ENCODE results near the gene MTCH2. TPM values are rescaled to one million over a fixed set of nuclear protein-coding genes. Genes with fewer than 3 reads are reported as not detected.

MTCH2 gene
- total RNA-seq, 1 experiment from 2014 or later: 176 TPM

DNA sequence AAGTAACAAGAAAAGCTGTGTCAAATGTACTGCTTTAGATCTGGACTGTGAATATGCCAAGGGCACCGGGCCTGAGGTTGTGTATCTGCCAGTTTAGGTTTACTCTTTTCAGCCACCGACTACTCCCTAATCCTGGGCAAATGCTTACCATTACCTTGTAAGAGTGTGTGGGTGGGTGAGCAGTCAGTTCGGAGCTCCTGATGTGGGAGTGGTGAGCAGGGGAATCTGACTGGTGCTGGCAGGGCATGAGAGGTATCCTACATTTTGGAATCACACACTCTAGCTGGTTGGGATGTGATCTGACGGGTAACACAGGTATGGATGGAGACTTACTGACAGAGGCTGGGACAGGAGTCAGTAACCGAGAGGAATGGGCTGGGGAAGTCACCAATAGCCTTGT lies 58.5 kb downstream of the MTCH2 start:
- H4K20me1 ChIP-seq (ENCODE audit: control insufficient read depth, insufficient read depth, insufficient read length): no peaks in the 10 kb centered on the region
- H3K56ac ChIP-seq (ENCODE audit: insufficient read length, low read depth, low read length): no peak overlapping the region
- H3K27ac Mint-ChIP-seq: no peak overlapping the region
- no peak overlapping the region for H2AFZ ChIP-seq (ENCODE audit: low read length)
- TF ChIP-seq, protein P1, sequence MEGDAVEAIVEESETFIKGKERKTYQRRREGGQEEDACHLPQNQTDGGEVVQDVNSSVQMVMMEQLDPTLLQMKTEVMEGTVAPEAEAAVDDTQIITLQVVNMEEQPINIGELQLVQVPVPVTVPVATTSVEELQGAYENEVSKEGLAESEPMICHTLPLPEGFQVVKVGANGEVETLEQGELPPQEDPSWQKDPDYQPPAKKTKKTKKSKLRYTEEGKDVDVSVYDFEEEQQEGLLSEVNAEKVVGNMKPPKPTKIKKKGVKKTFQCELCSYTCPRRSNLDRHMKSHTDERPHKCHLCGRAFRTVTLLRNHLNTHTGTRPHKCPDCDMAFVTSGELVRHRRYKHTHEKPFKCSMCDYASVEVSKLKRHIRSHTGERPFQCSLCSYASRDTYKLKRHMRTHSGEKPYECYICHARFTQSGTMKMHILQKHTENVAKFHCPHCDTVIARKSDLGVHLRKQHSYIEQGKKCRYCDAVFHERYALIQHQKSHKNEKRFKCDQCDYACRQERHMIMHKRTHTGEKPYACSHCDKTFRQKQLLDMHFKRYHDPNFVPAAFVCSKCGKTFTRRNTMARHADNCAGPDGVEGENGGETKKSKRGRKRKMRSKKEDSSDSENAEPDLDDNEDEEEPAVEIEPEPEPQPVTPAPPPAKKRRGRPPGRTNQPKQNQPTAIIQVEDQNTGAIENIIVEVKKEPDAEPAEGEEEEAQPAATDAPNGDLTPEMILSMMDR (conservative IDR thresholded peaks at IDR 0.05): no peak
- H3K23me2 ChIP-seq (ENCODE audit: insufficient read length, low read depth, low read length, poor library complexity, severe bottlenecking): peaks cover 4% of the 10 kb centered on the region
- H3K18ac ChIP-seq (ENCODE audit: insufficient read length, low read depth, low read length): no peak overlapping the region
- no peak overlapping the region for H2BK5ac ChIP-seq (ENCODE audit: insufficient read length, low read length)
- H3K27ac ChIP-seq (ENCODE audit: insufficient read length, low read depth, low read length): no peak overlapping the region
- H3K4me1 Mint-ChIP-seq: peaks cover 7% of the 10 kb centered on the region in 2 experiments; a peak in 2 of 4 replicates
- peaks cover 7% of the 10 kb centered on the region; the same call in 1 of the 2 replicates for H3K79me2 ChIP-seq (ENCODE audit: insufficient read depth, low read length)
- H3K9me3 Mint-ChIP-seq: peaks cover 0 to 3% of the 10 kb centered on the region in 2 experiments; a peak in 2 of 5 replicates
- no peak overlapping the region for H2BK20ac ChIP-seq (ENCODE audit: low read depth, low read length, poor library complexity, severe bottlenecking)
- no peaks in the 10 kb centered on the region; the same call in none of the 2 replicates for H3K4me1 ChIP-seq (ENCODE audit: insufficient read depth, low read length)
- H3K14ac ChIP-seq (ENCODE audit: insufficient read depth, low read length): no peak overlapping the region
- H3K4me2 ChIP-seq (ENCODE audit: insufficient read depth, insufficient read length, low read length): no peak overlapping the region
- no CpG with 5 or more reads among the region's 5 CpGs for WGBS (ENCODE audit: extremely low coverage, insufficient read length, low lambda C conversion rate)
- H3K23ac ChIP-seq (ENCODE audit: insufficient read length, low read depth, low read length): no peak overlapping the region
- H3T11ph ChIP-seq (ENCODE audit: low read length): no peak overlapping the region
- H4K5ac ChIP-seq (ENCODE audit: insufficient read length, low read depth, low read length): no peak overlapping the region
- no peak overlapping the region for H3K4me3 Mint-ChIP-seq
- H3K9me3 ChIP-seq (ENCODE audit: control insufficient read depth, low read depth, low read length): no peaks in the 10 kb centered on the region
- H3K36me3 Mint-ChIP-seq (ENCODE audit: insufficient read depth in 1 of 3, low read depth in 3 of 3): peaks cover 39 to 55% (median 44%) of the 10 kb centered on the region in 3 experiments
- no peak overlapping the region for H4K8ac ChIP-seq (replicated peaks; ENCODE audit: insufficient read length, low read depth, low read length)
- H3K27me3 ChIP-seq (ENCODE audit: insufficient read depth, low read length): no peaks in the 10 kb centered on the region
- no peak overlapping the region for H2BK120ac ChIP-seq (ENCODE audit: low read depth, low read length, poor library complexity, severe bottlenecking)
- no peak overlapping the region for H3K9ac ChIP-seq (ENCODE audit: extremely low read depth, insufficient read length, low read length)
- no peaks in the 10 kb centered on the region; the same call in 1 of the 2 replicates for H3K27me3 Mint-ChIP-seq (ENCODE audit: low read depth)
- H3K4ac ChIP-seq (ENCODE audit: low read depth, low read length): no peak overlapping the region
- peaks cover 6% of the 10 kb centered on the region for H3K79me1 ChIP-seq (ENCODE audit: insufficient read depth, low read depth, low read length, poor library complexity, severe bottlenecking)
- H2BK12ac ChIP-seq (ENCODE audit: insufficient read length, low read depth, low read length): no peak overlapping the region
- no peak overlapping the region for H2AK5ac ChIP-seq (ENCODE audit: insufficient read length, low read length)
- no peak for DNase-seq
- no peak overlapping the region for H2BK15ac ChIP-seq (ENCODE audit: low read depth, low read length)
- H4K91ac ChIP-seq (ENCODE audit: insufficient read length, low read depth, low read length): no peak overlapping the region
